HCT116 (cell line): Measurements from ENCODE around the gene IFNGR2. TPM values are rescaled to one million over a fixed set of nuclear protein-coding genes. Genes with fewer than 3 reads are reported as not detected.

Experiments
- ATAC-seq: fragments of 200-7000 bp; cut with Tn5 transposase; 2 replicates; pipeline ENCODE4 v1.9.1; 2020; ENCODE audit warnings: mild to moderate bottlenecking, moderate library complexity
- BruUV-seq: library from RNA; stranded (reverse); fragments of 400-500 nt; replicated peaks from 2 replicates; lab custom pipeline; 2021; lab: Mats Ljungman, UMichigan
- CTCF ChIA-PET: fragments of 300-600 bp; sonication (Branson Sonifier 250); formaldehyde crosslinking; loops from one replicate; lab custom pipeline; 2021; ENCODE audit warnings: antibody characterized with exemption; lab: Charles Lee
- POLR2A ChIA-PET: fragments of 300-600, 350-600 bp; sonication (Branson Sonifier 250); formaldehyde crosslinking; loops from one replicate; lab custom pipeline; 2021; ENCODE audit warnings: antibody characterized with exemption; lab: Charles Lee
- RAD21 ChIA-PET, 2 experiments: fragments of 300-600 bp; sonication (Branson Sonifier 250); formaldehyde crosslinking; loops; one replicate each; lab custom pipeline; 2023; ENCODE audit warnings: low total read pairs in 2 of 2; ENCODE audit not compliant: uncharacterized antibody in 2 of 2, unreplicated experiment in 2 of 2, low non-redundant PET in 1 of 2; lab: Charles Lee
- DNase-seq: peaks from one replicate; pipeline ENCODE4 v3.0.0-alpha.2; 2010; ENCODE audit warnings: low read depth, low spot score
- H2AFZ ChIP-seq: fragments of 200-600 bp; shearing (Covaris generic), sonication (generic); 2 replicates; pipeline ENCODE4 v1.6.1; 2017; ENCODE audit warnings: low read depth, mixed run types, mixed read lengths, antibody characterized with exemption, low read length; ENCODE audit not compliant: poor library complexity, severe bottlenecking
- H3K27ac ChIP-seq: 2 replicates; pipeline ENCODE4 v1.5.1; 2012; ENCODE audit warnings: low read depth, low read length
- H3K27me3 ChIP-seq: fragments of 200-600 bp; sonication (generic); 2 replicates; pipeline ENCODE4 v1.6.1; 2016; ENCODE audit warnings: mixed run types, low read length, mixed read lengths; ENCODE audit not compliant: insufficient read depth
- H3K36me3 ChIP-seq, 2 experiments: fragments of 200-500 bp in 1 of 2; fragments of 200-600 bp in 1 of 2; sonication (Bioruptor generic) in 1 of 2; sonication (generic) in 1 of 2; 2 replicates each; pipeline versions ENCODE4 v1.5.1 to v1.6.1; 2014 to 2016; ENCODE audit warnings: low read length in 2 of 2, inconsistent platforms in 1 of 2, mixed read lengths in 1 of 2, mixed run types in 1 of 2; ENCODE audit not compliant: insufficient read depth in 2 of 2, control insufficient read depth in 1 of 2
- H3K4me1 ChIP-seq, 2 experiments: fragments of 200-600 bp in 1 of 2; sonication (generic) in 1 of 2; 2 replicates each; pipeline versions ENCODE4 v1.5.1 to v1.6.1; 2012 to 2017; ENCODE audit warnings: low read length in 2 of 2, inconsistent platforms in 1 of 2, mild to moderate bottlenecking in 1 of 2, mixed read lengths in 1 of 2, mixed run types in 1 of 2, moderate library complexity in 1 of 2; ENCODE audit not compliant: insufficient read depth in 2 of 2, control insufficient read depth in 1 of 2
- H3K4me2 ChIP-seq: fragments of 200-600 bp; sonication (generic); 2 replicates; pipeline ENCODE4 v1.6.1; 2017; ENCODE audit warnings: mixed run types, low read length, mixed read lengths
- H3K4me3 ChIP-seq, 2 experiments: fragments of 200-600 bp in 1 of 2; sonication (generic) in 1 of 2; replicated peaks in 1 of 2; 2 replicates each; pipeline ENCODE4 v1.5.1; 2011 to 2016; ENCODE audit warnings: low read length in 2 of 2, control low read depth in 1 of 2, low read depth in 1 of 2, mild to moderate bottlenecking in 1 of 2, mixed read lengths in 1 of 2, mixed run types in 1 of 2
- H3K79me2 ChIP-seq: fragments of 200-600 bp; sonication (generic); 2 replicates; pipeline ENCODE4 v1.6.1; 2017; ENCODE audit warnings: mild to moderate bottlenecking, mixed run types, low read length, moderate library complexity, mixed read lengths; ENCODE audit not compliant: insufficient read depth
- H3K9ac ChIP-seq: fragments of 200-600 bp; sonication (generic); 2 replicates; pipeline ENCODE4 v1.6.1; 2016; ENCODE audit warnings: low read length, mixed read lengths
- H3K9me2 ChIP-seq: fragments of 200-600 bp; sonication (generic), shearing (Covaris generic); 2 replicates; pipeline ENCODE4 v1.6.1; 2017; ENCODE audit warnings: mixed run types, mild to moderate bottlenecking, moderate library complexity; ENCODE audit not compliant: insufficient read depth
- H3K9me3 ChIP-seq, 2 experiments: fragments of 200-500 bp in 1 of 2; fragments of 200-600 bp in 1 of 2; sonication (Bioruptor generic) in 1 of 2; sonication (generic) in 1 of 2; 2 replicates each; pipeline ENCODE4 v1.6.1; 2014 to 2017; ENCODE audit warnings: low read length in 2 of 2, mixed read lengths in 2 of 2, inconsistent platforms in 1 of 2, low read depth in 1 of 2, mild to moderate bottlenecking in 1 of 2, mixed run types in 1 of 2, moderate library complexity in 1 of 2; ENCODE audit not compliant: control insufficient read depth in 1 of 2, insufficient read depth in 1 of 2
- H4K20me1 ChIP-seq: fragments of 200-600 bp; sonication (generic), shearing (Covaris generic); 2 replicates; pipeline ENCODE4 v1.6.1; 2017; ENCODE audit warnings: mixed run types, mild to moderate bottlenecking, moderate library complexity; ENCODE audit not compliant: insufficient read depth
- ATF3 ChIP-seq: IDR thresholded peaks from 2 replicates; pipeline ENCODE4 v1.6.1; 2012
- CBX3 ChIP-seq: IDR thresholded peaks from 2 replicates; pipeline ENCODE4 v1.6.1; 2012; ENCODE audit warnings: low read depth
- CTCF ChIP-seq, 3 experiments: fragments of 200-600 bp in 1 of 3; sonication (generic) in 1 of 3; IDR thresholded peaks in 2 of 3; conservative IDR thresholded peaks in 1 of 3; 2 replicates each; pipeline ENCODE4 v1.5.1; 2012 to 2017; ENCODE audit warnings: low read depth in 2 of 3, low read length in 2 of 3, antibody characterized with exemption in 1 of 3, borderline replicate concordance in 1 of 3, control low read depth in 1 of 3, mild to moderate bottlenecking in 1 of 3, mixed read lengths in 1 of 3, mixed run types in 1 of 3, moderate library complexity in 1 of 3; ENCODE audit not compliant: insufficient read depth in 1 of 3
- EGR1 ChIP-seq: IDR thresholded peaks from 2 replicates; pipeline ENCODE4 v1.6.1; 2012; ENCODE audit warnings: low read depth
- ELF1 ChIP-seq: IDR thresholded peaks from 2 replicates; pipeline ENCODE4 v1.6.1; 2012; ENCODE audit warnings: low read depth, borderline replicate concordance
- EZH2phosphoT487 ChIP-seq: fragments of 200-600 bp; IDR thresholded peaks from 2 replicates; pipeline ENCODE4 v1.6.1; 2018; ENCODE audit warnings: antibody characterized with exemption, borderline replicate concordance
- FOSL1 ChIP-seq: IDR thresholded peaks from 2 replicates; pipeline ENCODE4 v1.6.1; 2012; ENCODE audit warnings: low read depth
- JUND ChIP-seq: IDR thresholded peaks from 2 replicates; pipeline ENCODE4 v1.6.1; 2012
- MAX ChIP-seq: IDR thresholded peaks from 2 replicates; pipeline ENCODE4 v1.6.1; 2012
- POLR2A ChIP-seq: IDR thresholded peaks from 2 replicates; pipeline ENCODE4 v1.7.0; 2011; ENCODE audit warnings: borderline replicate concordance; ENCODE audit not compliant: insufficient read depth, insufficient read length; ENCODE audit errors: extremely low read depth
- POLR2AphosphoS5 ChIP-seq: IDR thresholded peaks from 2 replicates; pipeline ENCODE4 v1.6.1; 2011; ENCODE audit warnings: mild to moderate bottlenecking, low read depth, low read length, moderate library complexity
- RAD21 ChIP-seq: IDR thresholded peaks from 2 replicates; pipeline ENCODE4 v1.6.1; 2012; ENCODE audit warnings: low read depth, mild to moderate bottlenecking
- SRF ChIP-seq: IDR thresholded peaks from 2 replicates; pipeline ENCODE4 v1.6.1; 2012; ENCODE audit warnings: low read depth
- TCF7L2 ChIP-seq: IDR thresholded peaks from 2 replicates; pipeline ENCODE4 v1.7.0; 2011; ENCODE audit warnings: borderline replicate concordance, inconsistent platforms; ENCODE audit not compliant: insufficient read depth, insufficient read length; ENCODE audit errors: extremely low read depth
- ZNF274 ChIP-seq: fragments of 200-500 bp; sonication (Bioruptor generic); IDR thresholded peaks from 2 replicates; pipeline ENCODE4 v1.6.1; 2014; ENCODE audit warnings: mild to moderate bottlenecking, low read depth, low read length, inconsistent platforms
- intact Hi-C: fragments of 100-400 bp; cut with micrococcal nuclease; formaldehyde crosslinking; loops from 2 replicates; pipeline ENCODE4 v1.10.0; 2022
- total RNA-seq: library from RNA; stranded (reverse); gene quantifications from one replicate; pipeline ENCODE4 v1.2.1, GENCODE V29; 2021; ENCODE audit not compliant: unreplicated experiment

The IFNGR2 gene
- total RNA-seq, 1 experiment from 2014 or later: 44.6 TPM

GRCh38 chr21:33390479-33390878 is 12.7 kb upstream of the IFNGR2 start:
- Histone ChIP-seq H3K4me1 (no peaks in the 10 kb centered on the region; a peak in 1 of 4 replicates), H3K9ac (no peak overlapping the region), H4K20me1 (no peaks in the 10 kb centered on the region), H3K9me2 (no peaks in the 10 kb centered on the region), H2AFZ (no peak overlapping the region), H3K4me3 (no peak overlapping the region), H3K79me2 (no peaks in the 10 kb centered on the region), H3K27ac (no peak overlapping the region), H3K9me3 (no peaks in the 10 kb centered on the region), H3K36me3 (no peaks in the 10 kb centered on the region), H3K4me2 (no peak overlapping the region), H3K27me3 (no peaks in the 10 kb centered on the region)
- DNase-seq (no peak), ATAC-seq (no peak)
- RAD21 ChIA-PET: no interaction called here
- intact Hi-C loops: no loop called here
- BruUV-seq: no TSS peak
- TF ChIP-seq JUND (no peak), EGR1 (no peak), MAX (no peak), CTCF (IDR thresholded peaks at IDR 0.05 in 2 of 3, conservative IDR thresholded peaks at IDR 0.05 in 1 of 3; ENCODE audit: borderline replicate concordance in 1 of 3, insufficient read depth in 1 of 3, low read depth in 2 of 3, low read length in 2 of 3) (no peak), POLR2AphosphoS5 (no peak), POLR2A (no peak), CBX3 (no peak), TCF7L2 (no peak), ELF1 (no peak)
- POLR2A ChIA-PET: no interaction called here
- CTCF ChIA-PET: no interaction called here

- ChIA-PET POLR2A (no interaction called here), CTCF (no interaction called here), RAD21 (no interaction called here)
- Histone ChIP-seq H3K4me2 (no peak overlapping the region), H3K9me2 (no peaks in the 10 kb centered on the region), H4K20me1 (no peaks in the 10 kb centered on the region), H3K27ac (no peak overlapping the region), H3K9me3 (no peaks in the 10 kb centered on the region), H3K4me1 (peaks cover 3 to 6% of the 10 kb centered on the region in 2 experiments; a peak in 2 of 4 replicates), H2AFZ (no peak overlapping the region), H3K9ac (no peak overlapping the region), H3K4me3 (no peak overlapping the region), H3K79me2 (no peaks in the 10 kb centered on the region), H3K36me3 (no peaks in the 10 kb centered on the region), H3K27me3 (no peaks in the 10 kb centered on the region)
- no peak for ATAC-seq
- BruUV-seq: no TSS peak
- intact Hi-C loops: no loop called here
- no peak for DNase-seq
- no peak for TF ChIP-seq EZH2phosphoT487
- TF ChIP-seq ELF1: no peak
- TF ChIP-seq FOSL1: no peak
- TF ChIP-seq POLR2A: no peak
- no peak for TF ChIP-seq CTCF (IDR thresholded peaks at IDR 0.05 in 2 of 3, conservative IDR thresholded peaks at IDR 0.05 in 1 of 3; ENCODE audit: borderline replicate concordance in 1 of 3, insufficient read depth in 1 of 3, low read depth in 2 of 3, low read length in 2 of 3)
- no peak for TF ChIP-seq MAX
- no peak for TF ChIP-seq RAD21
- TF ChIP-seq ZNF274: no peak
- TF ChIP-seq EGR1: no peak
- no peak for TF ChIP-seq ATF3
- TF ChIP-seq SRF: no peak
- no peak for TF ChIP-seq JUND
Observed at GRCh38 chr21:33391656-33392055, 11.6 kb upstream of the IFNGR2 start.
